Natural killer cell (primary cell): ENCODE results near the gene RMP24.
A peak's percentile ranks its signal among the peaks of the same experiment; 100 is the strongest.

Experiments used
- ATAC-seq, 3 donors: fragments of 150-1000 bp in 2 of 3; fragments of 200-7000 bp in 1 of 3; cut with Tn5 transposase; 1 replicate in 1 of 3; 2 replicates in 2 of 3; pipeline ENCODE4 v1.10.0; 2021; ENCODE audit warnings: mild to moderate bottlenecking in 2 of 3, moderate library complexity in 2 of 3
- DNase-seq, 2 donors: peaks; one replicate each; pipeline versions ENCODE4 v3.0.0 to v3.0.0-alpha.2; 2013 to 2021; ENCODE audit warnings: mixed read lengths in 1 of 2
- H3K27ac ChIP-seq: one replicate; pipeline ENCODE4 v1.5.1; 2013; ENCODE audit warnings: mild to moderate bottlenecking, low read length
- H3K27me3 ChIP-seq: one replicate; pipeline ENCODE4 v1.6.1; 2013; ENCODE audit warnings: low read length; ENCODE audit not compliant: control insufficient read depth, insufficient read depth
- H3K36me3 ChIP-seq: one replicate; pipeline ENCODE4 v1.6.1; 2013; ENCODE audit warnings: low read length; ENCODE audit not compliant: control insufficient read depth, insufficient read depth
- H3K4me1 ChIP-seq: one replicate; pipeline ENCODE4 v1.6.1; 2013; ENCODE audit warnings: low read length; ENCODE audit not compliant: control insufficient read depth, insufficient read depth
- H3K4me3 ChIP-seq: one replicate; pipeline ENCODE4 v1.5.1; 2013; ENCODE audit warnings: low read length
- H3K9me3 ChIP-seq: one replicate; pipeline ENCODE4 v1.6.1; 2013; ENCODE audit warnings: low read length; ENCODE audit not compliant: control insufficient read depth, insufficient read depth
- H3K27ac Mint-ChIP-seq, 2 donors: one replicate each; pipeline ENCODE4 v1.8.0; 2022; ENCODE audit warnings: mild to moderate bottlenecking in 2 of 2, mixed read lengths in 2 of 2, moderate library complexity in 1 of 2
- H3K27me3 Mint-ChIP-seq, 2 donors: one replicate each; pipeline ENCODE4 v1.8.0; 2022; ENCODE audit warnings: low read depth in 2 of 2, mixed read lengths in 2 of 2
- H3K36me3 Mint-ChIP-seq: one replicate; pipeline ENCODE4 v1.8.0; 2022; ENCODE audit warnings: mixed read lengths
- H3K4me1 Mint-ChIP-seq, 2 donors: one replicate each; pipeline ENCODE4 v1.8.0; 2022; ENCODE audit warnings: mixed read lengths in 2 of 2
- H3K4me3 Mint-ChIP-seq: one replicate; pipeline ENCODE4 v1.8.0; 2022; ENCODE audit warnings: mild to moderate bottlenecking, moderate library complexity, mixed read lengths
- H3K9me3 Mint-ChIP-seq, 2 donors: one replicate each; pipeline ENCODE4 v1.8.0; 2022; ENCODE audit warnings: mixed read lengths in 2 of 2
- CTCF ChIP-seq: fragments of 200-600 bp; IDR thresholded peaks from one replicate; pipeline ENCODE4 v1.8.0; 2022; ENCODE audit warnings: antibody characterized with exemption
- WGBS: methylation state at CpG from one replicate; pipeline ENCODE4 v1.1.7; 2013; ENCODE audit warnings: missing lambda C conversion rate; ENCODE audit not compliant: insufficient coverage; 5-methylcytosine and 5-hydroxymethylcytosine counted together
- intact Hi-C: fragments of 100-400 bp; cut with micrococcal nuclease; formaldehyde crosslinking; loops from one replicate; pipeline ENCODE4 v1.14.2; 2022

The RMP24 gene

GRCh38 chr18:35968278-35968880 is 4.1 kb upstream of the RMP24 start:
- H3K4me3 Mint-ChIP-seq, result no peak overlapping the region

GRCh38 chr18:35969676-35970075 is 2.8 kb upstream of the RMP24 start:
- peak overlapping the region; percentile 54 for H3K4me3 Mint-ChIP-seq
- no peak overlapping the region for H3K4me3 ChIP-seq

More at GRCh38 chr18:35968278-35968880, 4.1 kb upstream of the RMP24 start:
- Mint-ChIP-seq H3K27ac (no peak overlapping the region), H3K9me3 (no peaks in the 10 kb centered on the region), H3K27me3 (no peaks in the 10 kb centered on the region), H3K4me1 (peaks cover 27% of the 10 kb centered on the region in 2 donors), H3K36me3 (no peaks in the 10 kb centered on the region)
- H3K27ac ChIP-seq, result no peak overlapping the region
- peaks cover 20% of the 10 kb centered on the region for H3K4me1 ChIP-seq
- no peaks in the 10 kb centered on the region for H3K9me3 ChIP-seq
- 76% methylated on average over 8 of the region's 9 CpGs for WGBS
- no peak for TF ChIP-seq CTCF
- intact Hi-C loops, result no loop called here
- H3K4me3 ChIP-seq, result no peak overlapping the region
- no peak for ATAC-seq
- H3K36me3 ChIP-seq, result no peaks in the 10 kb centered on the region
- no peak for DNase-seq
- H3K27me3 ChIP-seq, result no peaks in the 10 kb centered on the region

GRCh38 chr18:35971661-35972196 is 750 bp upstream of the RMP24 start:
- WGBS, result 38% methylated on average over 15 of the region's 15 CpGs

More at GRCh38 chr18:35969676-35970075, 2.8 kb upstream of the RMP24 start:
- Mint-ChIP-seq H3K27ac (peak overlapping the region; percentile 62 to 93), H3K4me1 (peaks cover 37% of the 10 kb centered on the region in 2 donors), H3K27me3 (no peaks in the 10 kb centered on the region), H3K9me3 (no peaks in the 10 kb centered on the region), H3K36me3 (no peaks in the 10 kb centered on the region)
- H3K36me3 ChIP-seq, result peaks cover under 1% of the 10 kb centered on the region
- H3K4me1 ChIP-seq, result peaks cover 26% of the 10 kb centered on the region
- no peak for TF ChIP-seq CTCF
- ATAC-seq (no peak), DNase-seq (no peak)
- H3K9me3 ChIP-seq, result no peaks in the 10 kb centered on the region
- no peaks in the 10 kb centered on the region for H3K27me3 ChIP-seq
- no peak overlapping the region for H3K27ac ChIP-seq
- intact Hi-C loops, result loop anchor here (5.0 kb wide), 2 partner anchors 472 to 858 kb away; partner anchors contain the start of genes INO80C, KIAA1328 and TPGS2

More at GRCh38 chr18:35971661-35972196, 750 bp upstream of the RMP24 start:
- DNase-seq (no peak), ATAC-seq (no peak)
- Histone ChIP-seq H3K36me3 (peaks cover 18% of the 10 kb centered on the region), H3K27me3 (no peaks in the 10 kb centered on the region), H3K27ac (peak overlapping the region; percentile 83), H3K4me1 (peaks cover 26% of the 10 kb centered on the region), H3K4me3 (peak overlapping the region; percentile 85), H3K9me3 (no peaks in the 10 kb centered on the region)
- H3K27me3 Mint-ChIP-seq, result no peaks in the 10 kb centered on the region
- H3K4me1 Mint-ChIP-seq, result peaks cover 43 to 44% of the 10 kb centered on the region in 2 donors
- peak overlapping the region; percentile 93 for H3K4me3 Mint-ChIP-seq
- H3K27ac Mint-ChIP-seq, result peak overlapping the region; percentile 89 to 92
- no peak for TF ChIP-seq CTCF
- no peaks in the 10 kb centered on the region for H3K36me3 Mint-ChIP-seq
- H3K9me3 Mint-ChIP-seq, result no peaks in the 10 kb centered on the region
- intact Hi-C loops, result loop anchor here (1.0 to 5.0 kb wide), 4 partner anchors 96 to 856 kb away; partner anchors contain the start of genes INO80C, KIAA1328, RPRD1A and TPGS2
